Diencephalon (tissue), 1 donor: ENCODE results near the gene EXD2. TPM values are rescaled to one million over a fixed set of nuclear protein-coding genes. Genes with fewer than 3 reads are reported as not detected.

ENCODE experiments used
- small RNA-seq: library from RNA; depleted of rRNA; stranded (forward); fragments of <200 nt; gene quantifications from one replicate; pipeline ENCODE3, GENCODE V24; 2014
- total RNA-seq: library from RNA; depleted of rRNA; stranded (reverse); fragments of >200 nt; gene quantifications from one replicate; pipeline ENCODE4 v1.2.3, GENCODE V29; 2014

The EXD2 gene, protein sequence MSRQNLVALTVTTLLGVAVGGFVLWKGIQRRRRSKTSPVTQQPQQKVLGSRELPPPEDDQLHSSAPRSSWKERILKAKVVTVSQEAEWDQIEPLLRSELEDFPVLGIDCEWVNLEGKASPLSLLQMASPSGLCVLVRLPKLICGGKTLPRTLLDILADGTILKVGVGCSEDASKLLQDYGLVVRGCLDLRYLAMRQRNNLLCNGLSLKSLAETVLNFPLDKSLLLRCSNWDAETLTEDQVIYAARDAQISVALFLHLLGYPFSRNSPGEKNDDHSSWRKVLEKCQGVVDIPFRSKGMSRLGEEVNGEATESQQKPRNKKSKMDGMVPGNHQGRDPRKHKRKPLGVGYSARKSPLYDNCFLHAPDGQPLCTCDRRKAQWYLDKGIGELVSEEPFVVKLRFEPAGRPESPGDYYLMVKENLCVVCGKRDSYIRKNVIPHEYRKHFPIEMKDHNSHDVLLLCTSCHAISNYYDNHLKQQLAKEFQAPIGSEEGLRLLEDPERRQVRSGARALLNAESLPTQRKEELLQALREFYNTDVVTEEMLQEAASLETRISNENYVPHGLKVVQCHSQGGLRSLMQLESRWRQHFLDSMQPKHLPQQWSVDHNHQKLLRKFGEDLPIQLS
- 38.5 TPM for total RNA-seq

DNA sequence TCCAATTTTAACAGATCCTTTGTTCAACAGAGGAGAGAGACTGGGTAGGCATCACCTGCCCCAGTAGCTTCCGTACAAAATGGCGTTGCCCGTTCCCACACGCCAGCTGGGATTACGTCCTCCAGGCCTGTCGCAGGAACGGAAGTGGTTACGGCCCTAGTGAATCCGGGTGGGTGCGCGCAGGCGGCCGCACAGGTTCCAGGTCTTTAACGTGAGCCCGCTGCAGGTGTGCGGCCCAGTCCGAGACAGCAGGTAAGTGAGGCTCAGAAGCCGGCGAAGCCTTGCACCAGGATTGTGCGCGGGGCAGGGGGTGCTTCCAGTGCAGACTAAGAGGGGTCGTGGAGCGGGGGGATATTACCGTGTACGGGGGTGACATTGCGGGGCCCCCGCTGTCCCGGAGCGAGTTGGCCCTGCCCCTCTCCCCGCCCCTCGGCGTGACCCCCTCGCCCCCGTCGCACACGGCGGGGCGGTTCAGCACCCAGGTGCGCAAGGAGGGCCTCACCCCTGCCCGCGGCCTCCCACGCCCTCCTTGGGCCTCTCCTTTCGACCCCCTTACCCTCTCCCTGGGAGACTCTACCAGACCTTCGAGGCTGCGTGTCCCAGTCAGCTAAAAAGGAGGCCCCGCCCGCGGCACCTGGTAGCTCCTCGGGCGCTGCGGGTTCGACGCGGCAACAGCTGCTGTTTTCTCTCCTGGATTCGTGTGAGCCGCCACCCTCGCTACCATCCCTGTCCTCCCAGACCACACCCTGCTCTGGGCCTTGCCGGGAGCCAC lies at the start of gene EXD2:
Gene EXD2 (plus strand): TSS at position 159 of the 772 bp plus-strand sequence. CDS start 17,973 bp downstream, outside the sequence.

DNA sequence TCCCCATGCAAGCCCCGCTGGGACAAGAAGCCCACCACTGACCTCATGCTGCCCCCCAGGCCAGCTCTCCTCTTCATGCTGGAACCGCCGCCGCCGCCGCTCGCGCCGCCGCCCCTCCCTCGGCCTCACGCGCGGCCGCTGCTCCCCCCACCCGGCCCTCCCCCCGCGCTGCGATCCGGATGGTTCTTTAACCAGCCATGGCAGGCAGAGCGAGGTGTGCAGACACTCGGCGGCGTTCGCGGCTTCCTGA lies 38.5 kb upstream of the EXD2 start, which contains the start of gene DCAF5:
Gene DCAF5 (minus strand): TSS at position 218 of the 250 bp plus-strand sequence. CDS start 141 bp downstream, at position 77.

DNA sequence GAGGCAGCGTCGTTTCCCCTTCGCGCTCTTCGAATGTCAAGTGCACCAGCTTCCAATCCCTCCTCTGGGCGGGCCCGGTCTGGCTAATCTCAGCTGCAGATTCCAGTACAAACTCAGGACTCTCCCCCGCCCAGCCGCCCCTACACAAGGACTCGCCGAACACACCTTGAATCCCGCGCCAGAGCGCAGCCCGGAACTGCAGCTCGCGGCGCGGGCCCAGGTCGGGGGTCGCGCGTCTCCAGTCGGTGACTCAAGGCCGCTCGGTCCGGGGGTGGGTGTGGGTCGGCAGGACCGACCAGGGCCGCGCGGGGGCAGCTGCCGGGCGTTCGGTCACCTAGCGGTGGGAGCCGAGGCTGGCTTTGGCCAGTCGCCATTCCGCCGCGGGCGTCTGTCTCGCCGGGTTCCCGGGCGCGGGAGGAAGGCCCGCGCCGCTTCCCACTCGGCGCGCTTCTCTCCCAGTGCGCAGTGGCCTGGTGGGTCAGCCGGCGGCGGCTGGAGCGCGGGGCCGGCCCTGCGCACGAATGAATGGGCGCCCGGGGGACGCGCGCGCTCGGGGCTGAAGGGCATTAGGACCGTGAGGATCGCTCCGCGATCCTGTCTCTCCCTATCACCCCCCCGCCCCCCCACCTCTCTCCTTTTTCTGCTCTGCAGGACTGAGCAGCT lies 68.4 kb downstream of the EXD2 start, which contains the start of gene GALNT16:
Gene GALNT16 (plus strand): TSS at position 632 of the 663 bp plus-strand sequence. CDS start 133 bp downstream, outside the sequence.

Small RNA genes within 50 kb of the gene (small RNA-seq; reads per million reads assigned to genes)
- gene RF00019: not detected

Other genes starting within 250 kb of the EXD2 start
- gene ACTN1, start 212.2 kb upstream of the EXD2 start, total RNA-seq: 18.9 TPM
- 33.7 TPM for gene DCAF5, start 38.4 kb upstream of the EXD2 start, total RNA-seq
- gene GALNT16, start 68.7 kb downstream of the EXD2 start, total RNA-seq: 16.1 TPM
- 121 TPM for gene ERH, start 206.8 kb downstream of the EXD2 start, total RNA-seq
- 121 TPM for gene SLC39A9, start 207.2 kb downstream of the EXD2 start, total RNA-seq